Cardiac muscle cell (in vitro differentiated cells and primary cell): Measurements from ENCODE around the gene DEPDC5. TPM values are rescaled to one million over a fixed set of nuclear protein-coding genes. Genes with fewer than 3 reads are reported as not detected.

Experiments used
- DNase-seq, 2 donors: peaks; one replicate each; pipeline versions ENCODE4 v3.0.0 to v3.0.0-alpha.2; 2010 to 2017; ENCODE audit warnings: low read depth in 1 of 2, low spot score in 1 of 2
- H3K27ac ChIP-seq: fragments of 200-600 bp; sonication (generic); 2 replicates; pipeline ENCODE4 v1.5.1; 2016
- H3K27me3 ChIP-seq: fragments of 200-600 bp; sonication (generic); 2 replicates; pipeline ENCODE4 v1.6.0; 2016; ENCODE audit warnings: control low read depth
- H3K36me3 ChIP-seq: fragments of 200-600 bp; sonication (generic); 2 replicates; pipeline ENCODE4 v1.5.1; 2016; ENCODE audit warnings: control low read depth
- H3K4me1 ChIP-seq: fragments of 200-600 bp; sonication (generic); 2 replicates; pipeline ENCODE4 v1.8.1; 2017; ENCODE audit warnings: low read depth, mild to moderate bottlenecking, mixed run types
- H3K4me3 ChIP-seq: fragments of 200-600 bp; sonication (generic); 2 replicates; pipeline ENCODE4 v1.5.1; 2016; ENCODE audit warnings: mild to moderate bottlenecking
- H3K9me3 ChIP-seq: fragments of 200-600 bp; sonication (generic); 2 replicates; pipeline ENCODE4 v1.5.1; 2017; ENCODE audit warnings: low read depth, mild to moderate bottlenecking, control low read depth
- polyA plus RNA-seq: library from polyadenylated mRNA; unstranded; fragments of >200 nt; fragmentation: Nextera tagmentation; extraction: Ambion mirVana; gene quantifications from 2 replicates; pipeline ENCODE4 v1.2.1, GENCODE V29; 2016
- total RNA-seq: library from RNA; depleted of rRNA; stranded (reverse); fragments of >200 nt; gene quantifications from 2 replicates; pipeline ENCODE4 v1.2.3, GENCODE V29; 2016
- TF ChIP-seq, protein P1 (sequence below): IDR thresholded peaks from 2 replicates; pipeline ENCODE4 v1.5.1; 2012; ENCODE audit warnings: low read depth, mild to moderate bottlenecking, low read length

The DEPDC5 gene
- total and polyA plus RNA-seq, 2 experiments from 2014 or later = 18.2 to 30.6 TPM

DNA sequence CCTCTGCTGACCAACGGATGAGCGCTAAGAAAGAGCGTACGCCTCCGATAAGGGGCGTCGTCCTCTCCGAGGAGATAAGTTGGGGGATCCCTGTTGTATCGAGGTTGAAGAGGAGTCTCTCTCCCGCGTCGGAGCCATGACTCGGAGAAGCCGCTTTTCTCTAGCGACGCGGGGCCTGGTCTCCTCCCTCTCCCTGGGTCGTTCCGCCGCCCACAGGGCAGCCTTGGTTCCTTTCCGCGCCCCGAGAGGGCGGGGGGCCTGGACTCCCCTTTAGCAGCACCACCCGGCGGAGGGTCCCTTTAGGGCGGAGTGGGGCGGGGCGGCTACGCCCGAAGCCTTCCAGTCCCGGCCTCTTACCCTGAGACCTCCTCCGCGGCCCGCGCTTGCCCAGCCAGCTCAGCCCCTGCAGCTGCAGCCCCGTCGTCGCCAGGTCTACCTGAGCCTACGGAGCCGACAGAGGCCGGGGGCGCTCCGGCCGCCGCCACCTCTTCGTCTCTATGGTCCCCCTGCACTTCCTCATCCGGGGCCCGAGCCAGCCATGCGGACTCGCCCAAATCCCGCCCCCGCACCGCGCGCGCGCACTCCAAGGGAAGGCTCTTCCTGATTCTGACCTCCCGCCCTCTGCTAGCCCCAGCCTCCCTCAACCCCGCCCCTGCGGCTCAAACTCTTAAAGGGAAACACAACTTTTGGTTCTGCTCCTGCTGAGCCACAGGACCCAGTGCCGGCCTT, 4.0 kb upstream of the DEPDC5 start, which contains the start of gene PRR14L:
Gene PRR14L (minus strand): TSS at position 497 of the 729 bp plus-strand sequence. CDS start 11,272 bp downstream, outside the sequence.
- Histone ChIP-seq H3K4me1 (peaks cover 29% of the 10 kb centered on the region), H3K27me3 (no peaks in the 10 kb centered on the region), H3K36me3 (peaks cover 3% of the 10 kb centered on the region), H3K27ac (peak within 1 kb of the TSS; percentile 91), H3K9me3 (no peaks in the 10 kb centered on the region), H3K4me3 (peak within 1 kb of the TSS; percentile 76)
- DNase-seq = peak; percentile 97 to 98
- TF ChIP-seq, protein P1, sequence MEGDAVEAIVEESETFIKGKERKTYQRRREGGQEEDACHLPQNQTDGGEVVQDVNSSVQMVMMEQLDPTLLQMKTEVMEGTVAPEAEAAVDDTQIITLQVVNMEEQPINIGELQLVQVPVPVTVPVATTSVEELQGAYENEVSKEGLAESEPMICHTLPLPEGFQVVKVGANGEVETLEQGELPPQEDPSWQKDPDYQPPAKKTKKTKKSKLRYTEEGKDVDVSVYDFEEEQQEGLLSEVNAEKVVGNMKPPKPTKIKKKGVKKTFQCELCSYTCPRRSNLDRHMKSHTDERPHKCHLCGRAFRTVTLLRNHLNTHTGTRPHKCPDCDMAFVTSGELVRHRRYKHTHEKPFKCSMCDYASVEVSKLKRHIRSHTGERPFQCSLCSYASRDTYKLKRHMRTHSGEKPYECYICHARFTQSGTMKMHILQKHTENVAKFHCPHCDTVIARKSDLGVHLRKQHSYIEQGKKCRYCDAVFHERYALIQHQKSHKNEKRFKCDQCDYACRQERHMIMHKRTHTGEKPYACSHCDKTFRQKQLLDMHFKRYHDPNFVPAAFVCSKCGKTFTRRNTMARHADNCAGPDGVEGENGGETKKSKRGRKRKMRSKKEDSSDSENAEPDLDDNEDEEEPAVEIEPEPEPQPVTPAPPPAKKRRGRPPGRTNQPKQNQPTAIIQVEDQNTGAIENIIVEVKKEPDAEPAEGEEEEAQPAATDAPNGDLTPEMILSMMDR = peak; percentile 18

DNA sequence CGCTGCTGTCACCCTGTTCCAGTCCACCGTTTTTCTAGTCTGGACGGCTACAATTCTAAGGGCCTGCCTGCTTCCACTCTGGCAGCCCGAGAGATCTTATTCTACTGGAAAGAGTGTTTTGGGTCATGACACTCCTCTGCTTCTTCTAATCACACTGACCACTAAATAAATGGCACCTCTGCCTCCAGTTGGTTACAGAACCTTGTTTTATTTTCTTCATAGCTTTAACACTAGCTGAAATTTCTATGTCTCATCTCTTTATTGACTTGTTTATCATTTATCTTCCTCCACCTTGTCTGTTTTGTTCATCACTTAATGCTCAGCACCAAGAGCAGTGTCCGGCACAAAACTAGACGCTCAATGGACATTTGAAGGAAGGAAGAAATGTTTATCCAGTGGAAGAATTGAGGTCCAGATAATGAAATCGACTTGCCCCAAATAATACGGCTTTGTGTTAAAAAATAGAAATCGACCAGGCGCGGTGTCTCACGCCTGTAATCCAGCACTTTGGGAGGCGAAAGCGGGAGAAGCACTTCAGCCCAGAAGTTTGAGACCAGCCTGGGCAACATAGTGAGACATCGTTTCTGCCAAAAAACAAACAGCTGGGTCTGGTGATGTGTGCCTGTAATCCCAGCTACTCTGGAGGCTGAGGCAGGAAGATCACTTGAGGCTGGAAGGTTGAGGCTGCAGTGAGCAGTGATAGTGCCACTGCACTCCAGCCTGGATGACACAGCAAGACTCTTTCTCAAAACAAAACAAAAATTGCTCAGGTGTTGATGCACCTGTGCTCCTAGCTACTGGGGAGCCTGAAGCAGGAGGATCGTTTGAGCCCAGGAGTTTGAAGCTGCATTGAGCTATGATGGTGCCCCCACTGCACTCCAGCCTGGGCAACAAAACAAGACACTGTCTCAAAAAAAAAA, 3.2 kb upstream of the DEPDC5 start:
- H3K4me1 ChIP-seq = peaks cover 30% of the 10 kb centered on the region
- no peak overlapping the region for H3K4me3 ChIP-seq
- H3K36me3 ChIP-seq = peaks cover 3% of the 10 kb centered on the region
- peak overlapping the region; percentile 61 for H3K27ac ChIP-seq
- DNase-seq = no peak
- H3K9me3 ChIP-seq = no peaks in the 10 kb centered on the region
- no peaks in the 10 kb centered on the region for H3K27me3 ChIP-seq
- TF ChIP-seq, protein P1 = no peak

DNA sequence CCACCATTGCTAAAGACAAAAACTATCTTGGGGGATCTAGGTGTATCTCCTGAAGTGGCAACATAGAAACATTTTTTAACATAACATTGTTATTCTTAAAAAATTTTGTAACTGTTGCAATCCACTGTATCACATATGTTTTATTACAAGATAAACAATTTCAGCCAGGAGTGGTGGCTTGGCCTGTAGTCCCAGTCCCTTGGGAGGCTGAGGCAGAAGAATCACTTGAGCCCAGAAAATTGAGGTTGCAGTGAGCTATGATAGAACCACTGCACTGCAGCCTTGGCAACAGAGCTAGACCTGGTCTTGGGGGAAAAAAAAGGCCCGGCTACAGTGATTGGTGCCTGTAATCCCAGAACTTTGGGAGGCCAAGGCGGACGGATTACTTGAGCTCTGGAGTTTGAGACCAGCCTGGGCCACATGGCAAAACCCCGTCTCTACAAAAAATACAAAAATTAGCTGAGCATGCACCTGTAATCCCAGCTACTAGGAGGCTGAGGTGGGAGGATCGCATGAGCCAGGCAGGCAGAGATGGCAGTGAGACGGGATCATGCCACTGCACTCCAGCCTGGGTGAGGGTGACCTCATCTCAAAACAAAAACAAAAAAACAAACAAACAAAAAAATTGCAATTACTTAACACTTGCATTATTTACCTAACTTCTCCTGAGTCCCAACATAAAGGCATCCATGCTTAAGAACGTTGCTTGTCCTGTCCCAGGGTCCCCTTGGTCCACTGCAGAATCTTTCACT, 1.5 kb upstream of the DEPDC5 start:
- Histone ChIP-seq H3K27me3 (no peaks in the 10 kb centered on the region), H3K27ac (peak overlapping the region; percentile 87), H3K4me3 (no peak overlapping the region)

DNA sequence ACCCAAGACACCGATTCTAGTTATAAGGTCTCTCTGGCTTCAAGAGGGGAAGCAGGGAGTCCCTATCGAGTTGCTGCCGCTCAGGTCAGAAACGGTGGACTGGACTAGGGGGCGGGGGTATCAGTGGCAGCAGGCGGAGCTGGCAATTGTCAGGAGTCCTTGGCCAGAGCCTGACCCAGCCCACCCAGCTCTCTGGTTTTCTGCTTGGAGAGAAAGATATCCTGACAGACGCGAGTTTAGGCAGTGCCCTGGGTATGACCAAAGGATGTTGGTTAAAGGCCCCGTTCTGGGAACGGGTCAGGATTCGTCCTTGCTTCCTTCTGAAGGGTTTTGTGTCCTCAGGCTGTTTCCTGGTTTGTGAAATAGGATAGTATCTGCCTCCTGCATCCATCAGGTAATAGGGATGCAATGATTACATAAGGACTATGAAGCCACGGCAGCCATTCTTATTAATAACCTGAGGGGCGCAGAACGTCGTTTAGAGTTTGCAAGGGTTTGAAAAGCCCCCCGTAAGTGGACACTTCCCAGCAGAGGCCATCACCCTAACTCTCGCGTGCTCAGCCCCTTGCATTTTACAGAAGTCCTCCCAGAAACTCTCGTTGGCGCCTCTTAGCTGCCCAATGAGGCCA, 700 bp upstream of the DEPDC5 start:
- Histone ChIP-seq H3K4me1 (peaks cover 26% of the 10 kb centered on the region), H3K36me3 (no peaks in the 10 kb centered on the region), H3K27me3 (no peaks in the 10 kb centered on the region), H3K4me3 (peak overlapping the region; percentile 46), H3K9me3 (no peaks in the 10 kb centered on the region), H3K27ac (peak overlapping the region; percentile 87)
- TF ChIP-seq, protein P1 = no peak
- DNase-seq = peak; percentile 40 to 93

More for the DNA sequence above, 1.5 kb upstream of the DEPDC5 start:
- Histone ChIP-seq H3K9me3 (no peaks in the 10 kb centered on the region), H3K4me1 (peaks cover 30% of the 10 kb centered on the region), H3K36me3 (no peaks in the 10 kb centered on the region)
- TF ChIP-seq, protein P1 = no peak
- DNase-seq = no peak

DNA sequence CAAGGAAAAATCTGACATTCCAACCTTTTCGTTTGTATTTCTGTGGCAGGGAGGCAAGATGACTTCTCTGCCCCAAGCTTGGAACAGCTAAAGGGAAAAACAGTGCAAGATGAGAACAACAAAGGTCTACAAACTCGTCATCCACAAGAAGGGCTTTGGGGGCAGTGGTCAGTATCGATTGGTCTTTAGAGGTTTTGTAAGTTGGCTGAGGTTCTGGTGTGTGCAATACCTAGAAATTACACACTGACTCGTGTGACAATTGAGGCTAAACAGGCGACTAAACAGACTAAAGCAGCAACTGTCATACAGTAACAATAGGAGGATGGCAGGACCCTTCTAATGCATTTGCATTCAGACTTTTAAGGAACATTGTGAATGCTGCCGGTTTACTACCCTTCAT, 994 bp downstream of the DEPDC5 start:
- peak in 1 of 2 donors; percentile 9 for DNase-seq
- H3K4me1 ChIP-seq = peaks cover 19% of the 10 kb centered on the region
- TF ChIP-seq, protein P1 = no peak
- no peaks in the 10 kb centered on the region for H3K9me3 ChIP-seq
- H3K27me3 ChIP-seq = no peaks in the 10 kb centered on the region
- H3K4me3 ChIP-seq = no peak overlapping the region
- H3K36me3 ChIP-seq = peaks cover 4% of the 10 kb centered on the region
- H3K27ac ChIP-seq = peak overlapping the region; percentile 42
